ENCODE measurements around the gene TREH.

The TREH gene

GRCh38 chr11:118674082-118674435 lies 5.4 kb downstream of the TREH start:
- no peak for TF ChIP-seq CTCF (IDR thresholded peaks at IDR 0.05; ENCODE audit: control extremely low read depth, extremely low read depth, low read depth, missing control alignments)
- DNase-seq (ENCODE audit: extremely low spot score) = no peak
- POLR2A ChIA-PET = no interaction called here
- CTCF ChIA-PET = interaction anchor here (0.9 kb wide), 1 partner anchor 14 kb away, joined by 3 read pairs; no protein-coding TSS in a partner anchor

GRCh38 chr11:118673361-118674081 lies 5.9 kb downstream of the TREH start:
- no peak for DNase-seq (ENCODE audit: extremely low spot score)
- TF ChIP-seq CTCF (IDR thresholded peaks at IDR 0.05; ENCODE audit: control extremely low read depth, extremely low read depth, low read depth, missing control alignments) = no peak
- POLR2A ChIA-PET = no interaction called here
- CTCF ChIA-PET = interaction anchor here (0.9 to 3.2 kb wide), 3 partner anchors 13 to 17 kb away, joined by 3 to 12 read pairs (median 3); no protein-coding TSS in a partner anchor

GRCh38 chr11:118672846-118673245 lies 6.6 kb downstream of the TREH start:
- DNase-seq (ENCODE audit: extremely low spot score) = no peak
- POLR2A ChIA-PET = no interaction called here

GRCh38 chr11:118671254-118671653 lies 8.2 kb downstream of the TREH start:
- no peak for TF ChIP-seq CTCF (IDR thresholded peaks at IDR 0.05; ENCODE audit: control extremely low read depth, extremely low read depth, low read depth, missing control alignments)
- ChIA-PET CTCF (interaction anchor here (1.2 to 5.3 kb wide), 3 partner anchors 8 to 19 kb away, joined by 4 to 34 read pairs (median 12); no protein-coding TSS in a partner anchor), POLR2A (no interaction called here)
- DNase-seq (ENCODE audit: extremely low spot score) = no peak

More at GRCh38 chr11:118672846-118673245, 6.6 kb downstream of the TREH start:
- no peak for TF ChIP-seq CTCF (IDR thresholded peaks at IDR 0.05; ENCODE audit: control extremely low read depth, extremely low read depth, low read depth, missing control alignments)
- CTCF ChIA-PET = interaction anchor here (1.1 to 3.2 kb wide), 2 partner anchors 16 to 17 kb away, joined by 3 to 12 read pairs; no protein-coding TSS in a partner anchor

- DNase-seq (ENCODE audit: extremely low spot score) = no peak
- ChIA-PET CTCF (interaction anchor here (3.2 to 5.3 kb wide), 2 partner anchors 12 to 20 kb away, joined by 12 to 34 read pairs; no protein-coding TSS in a partner anchor), POLR2A (no interaction called here)
- no peak for TF ChIP-seq CTCF (IDR thresholded peaks at IDR 0.05; ENCODE audit: control extremely low read depth, extremely low read depth, low read depth, missing control alignments)
Observed at GRCh38 chr11:118670063-118670462, 9.4 kb downstream of the TREH start.

- no peak for TF ChIP-seq CTCF (IDR thresholded peaks at IDR 0.05; ENCODE audit: control extremely low read depth, extremely low read depth, low read depth, missing control alignments)
- ChIA-PET CTCF (interaction anchor here (1.0 to 5.3 kb wide), 3 partner anchors 8 to 264 kb away, joined by 3 to 34 read pairs (median 7); no protein-coding TSS in a partner anchor), POLR2A (interaction anchor here (1.1 kb wide), 1 partner anchor 428 kb away, joined by 3 read pairs; no protein-coding TSS in a partner anchor)
- no peak for DNase-seq (ENCODE audit: extremely low spot score)
Observed at GRCh38 chr11:118666371-118666770, 13.1 kb downstream of the TREH start.
